Measurements from ENCODE around the gene P2RY2.
"Not testable (repeated sequence)": the region's sequence is repeated elsewhere in the genome, so short reads cannot be mapped to it uniquely, and the experiment has no call there.

Gene P2RY2

DNA sequence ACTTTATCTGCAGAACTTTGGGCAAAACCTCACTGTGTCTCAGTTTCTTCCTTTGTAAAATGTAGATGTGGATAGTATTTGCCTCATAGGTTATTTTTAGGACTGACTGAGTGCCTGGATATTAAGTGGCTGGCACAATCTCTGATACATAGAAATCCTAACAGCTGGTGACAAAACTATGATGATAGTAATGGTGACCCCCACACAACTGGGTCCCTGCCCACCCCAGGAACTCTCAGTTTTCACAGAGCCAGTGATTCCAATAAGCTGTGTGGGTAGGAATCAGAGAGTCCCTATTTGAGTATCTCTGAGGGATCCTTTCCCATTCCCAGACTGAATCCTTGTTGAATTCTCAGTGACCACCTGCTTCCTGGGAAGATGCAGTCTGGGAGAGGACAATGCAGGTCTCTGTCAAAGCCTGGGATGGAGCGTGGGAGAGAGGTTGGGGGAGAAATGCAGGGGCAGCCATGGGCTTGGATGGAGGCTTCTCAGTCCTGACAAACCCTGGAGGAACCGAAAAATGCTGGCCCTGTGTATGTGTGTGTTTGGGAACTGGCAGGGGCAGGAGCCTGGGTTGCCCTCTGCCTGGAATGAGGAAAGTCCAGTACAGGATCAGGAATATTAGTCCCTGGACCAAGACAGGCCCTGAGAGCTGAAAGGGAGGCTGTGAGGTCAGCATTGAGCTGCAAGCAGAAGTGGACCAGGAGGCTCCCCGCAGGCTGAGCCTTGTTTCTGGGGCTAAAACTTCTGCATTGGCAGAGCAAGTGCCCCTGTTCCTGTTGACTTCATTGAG lies 48.0 kb downstream of the P2RY2 start:
- DNase-seq (ENCODE audit: low read depth in 2 of 3, low spot score in 1 of 3), result no peak

DNA sequence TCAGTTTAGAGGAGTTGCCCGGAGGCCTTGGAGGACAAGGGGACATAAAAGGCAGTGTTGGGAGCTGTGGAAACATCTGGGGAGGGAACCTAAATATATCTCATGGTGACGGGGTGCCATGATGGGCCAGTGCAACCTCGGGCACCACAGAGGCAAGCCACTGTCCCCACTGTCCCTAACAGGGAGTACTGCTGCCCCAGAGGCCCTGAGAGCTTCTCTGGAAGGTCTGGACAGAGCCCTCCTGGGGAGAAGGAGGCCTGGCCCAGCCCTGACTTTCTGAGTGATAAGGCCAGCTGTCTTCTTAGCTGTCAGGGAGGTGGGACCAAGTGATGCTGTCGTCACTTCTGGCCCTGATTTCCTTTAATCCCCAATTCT lies 48.6 kb downstream of the P2RY2 start:
- DNase-seq (ENCODE audit: low read depth in 2 of 3, low spot score in 1 of 3), result no peak

GRCh38 chr11:73267122-73267846 lies 49.2 kb downstream of the P2RY2 start:
- DNase-seq (ENCODE audit: low read depth in 2 of 3, low spot score in 1 of 3), result no peak

- no peak for DNase-seq (ENCODE audit: low read depth in 2 of 3, low spot score in 1 of 3)
Observed at GRCh38 chr11:73267906-73268540, 49.9 kb downstream of the P2RY2 start.

DNA sequence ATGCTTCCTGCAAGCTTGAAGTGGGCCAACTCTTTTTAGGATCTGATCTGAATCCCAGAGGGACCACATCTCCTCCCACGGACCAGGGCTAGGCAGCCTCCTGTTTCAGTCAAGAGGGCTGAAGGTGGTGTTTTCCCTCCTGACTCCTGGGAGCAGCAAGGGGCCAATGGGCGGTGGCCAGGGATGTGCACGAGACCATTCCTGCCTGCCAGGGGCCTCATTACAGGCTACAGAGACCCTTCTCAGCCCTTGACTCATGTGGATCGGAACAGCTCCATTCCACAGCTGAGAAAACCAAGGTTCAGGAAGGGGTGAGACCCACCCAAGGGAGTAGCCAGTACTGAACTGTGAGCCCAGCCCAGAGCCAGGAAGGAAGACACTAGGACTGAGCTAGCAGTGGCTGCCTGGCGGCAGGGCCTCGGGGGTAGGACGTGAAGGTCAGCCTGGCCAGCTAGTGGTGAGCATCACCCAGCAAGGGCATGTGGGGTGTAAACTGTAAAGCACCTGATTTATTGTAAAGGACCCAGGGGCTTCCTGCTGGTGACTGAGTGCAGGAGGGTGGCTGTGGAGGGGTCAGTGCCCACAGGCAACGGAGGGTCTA lies 50.7 kb downstream of the P2RY2 start:
- DNase-seq (ENCODE audit: low read depth in 2 of 3, low spot score in 1 of 3), result no peak

DNA sequence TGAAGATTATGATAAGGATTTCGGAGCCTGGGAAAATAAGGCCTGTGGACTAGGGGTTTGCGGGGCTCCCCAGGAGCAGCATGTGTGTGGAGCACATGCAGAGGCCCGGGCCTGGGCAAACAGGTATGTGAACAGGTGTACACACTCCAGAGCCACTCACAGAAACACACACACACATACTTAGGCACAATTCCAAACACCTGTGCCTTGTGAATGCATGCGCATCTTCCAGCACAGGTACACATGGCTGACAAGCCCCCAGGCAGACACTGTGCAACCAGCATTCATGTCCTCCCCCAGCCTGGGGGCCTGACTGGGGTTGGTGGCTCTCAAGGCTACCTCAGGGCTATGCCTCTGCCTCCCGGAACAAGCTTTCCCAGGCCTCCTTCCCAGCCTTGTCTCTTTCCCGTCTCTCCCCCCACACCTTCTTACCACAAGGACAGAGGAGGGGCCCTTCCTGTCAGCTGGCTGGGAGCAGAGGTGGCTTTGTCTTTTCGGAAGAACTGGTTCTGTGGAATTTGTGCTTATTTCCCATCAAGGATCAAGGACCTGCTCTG lies 51.5 kb downstream of the P2RY2 start:
- DNase-seq (ENCODE audit: low read depth in 2 of 3, low spot score in 1 of 3), result no peak

- DNase-seq (ENCODE audit: low read depth in 2 of 3, low spot score in 1 of 3), result no peak
Observed at GRCh38 chr11:73270016-73270854, 52.2 kb downstream of the P2RY2 start.

- no peak for DNase-seq (ENCODE audit: low read depth in 2 of 3, low spot score in 1 of 3)
Observed at GRCh38 chr11:73270855-73271477, 52.9 kb downstream of the P2RY2 start.

- not testable (repeated sequence) for DNase-seq (ENCODE audit: low read depth in 2 of 3, low spot score in 1 of 3)
Observed at GRCh38 chr11:73271478-73271865, 53.4 kb downstream of the P2RY2 start.

DNA sequence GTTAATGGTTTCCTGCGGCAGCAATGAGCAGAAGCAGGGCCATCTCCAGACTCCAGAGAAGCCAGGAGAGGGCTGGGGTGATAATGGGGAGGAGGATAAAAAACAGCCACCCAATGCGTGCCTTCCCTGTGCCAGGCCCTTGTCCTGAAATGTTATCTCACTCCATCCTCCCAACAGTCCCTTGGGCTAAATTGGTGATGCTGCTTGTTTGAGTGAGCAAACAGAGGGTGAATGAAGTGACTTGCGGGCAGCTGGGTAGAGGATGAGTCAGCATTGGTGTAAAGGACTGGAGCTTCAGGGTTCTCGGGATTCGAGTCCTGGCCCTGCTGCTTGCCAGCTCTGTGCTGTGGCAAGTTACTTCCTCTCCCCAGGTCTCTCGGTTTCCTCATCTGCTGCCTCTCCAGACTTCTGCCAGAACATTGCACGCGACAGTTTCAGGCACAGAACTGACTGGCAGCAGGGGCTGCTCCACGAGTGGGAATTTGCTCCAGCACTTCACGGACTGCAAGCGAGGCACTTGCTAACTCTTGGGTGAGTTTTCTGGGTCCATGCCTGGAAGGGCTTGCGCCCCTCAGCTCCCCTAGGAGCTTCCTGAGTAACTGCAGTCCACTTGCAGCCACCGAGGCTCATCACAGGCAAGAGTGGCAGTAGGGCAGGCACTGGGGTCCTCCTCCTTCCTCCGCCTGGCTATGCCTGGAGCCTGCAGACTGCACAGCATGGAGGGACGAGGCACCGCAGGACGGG lies 54.0 kb downstream of the P2RY2 start, which contains the start of gene P2RY6:
Gene P2RY6, plus strand, starts transcription at position 403 of the 744 bp plus-strand sequence. CDS start 24,181 bp downstream, outside the sequence.
- DNase-seq (ENCODE audit: low read depth in 2 of 3, low spot score in 1 of 3), result no peak

DNA sequence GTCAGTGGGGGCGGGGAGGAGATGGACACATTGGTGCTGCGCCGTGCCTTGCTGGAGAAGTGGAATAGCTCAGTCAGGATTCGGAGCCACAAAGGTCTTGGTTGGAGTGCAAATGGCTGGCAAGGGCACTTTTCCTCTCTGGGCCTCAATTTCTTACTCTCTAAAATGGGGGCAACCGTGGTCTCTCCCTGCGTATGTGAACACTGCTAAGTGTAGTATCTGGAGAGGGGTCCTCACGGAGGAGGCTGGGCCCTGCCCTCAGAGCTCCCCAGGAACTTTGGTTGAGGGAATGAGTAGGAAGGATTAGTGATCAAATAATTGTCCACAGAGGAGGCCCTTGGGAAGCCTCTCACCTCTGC lies 54.6 kb downstream of the P2RY2 start:
- no peak for DNase-seq (ENCODE audit: low read depth in 2 of 3, low spot score in 1 of 3)

DNA sequence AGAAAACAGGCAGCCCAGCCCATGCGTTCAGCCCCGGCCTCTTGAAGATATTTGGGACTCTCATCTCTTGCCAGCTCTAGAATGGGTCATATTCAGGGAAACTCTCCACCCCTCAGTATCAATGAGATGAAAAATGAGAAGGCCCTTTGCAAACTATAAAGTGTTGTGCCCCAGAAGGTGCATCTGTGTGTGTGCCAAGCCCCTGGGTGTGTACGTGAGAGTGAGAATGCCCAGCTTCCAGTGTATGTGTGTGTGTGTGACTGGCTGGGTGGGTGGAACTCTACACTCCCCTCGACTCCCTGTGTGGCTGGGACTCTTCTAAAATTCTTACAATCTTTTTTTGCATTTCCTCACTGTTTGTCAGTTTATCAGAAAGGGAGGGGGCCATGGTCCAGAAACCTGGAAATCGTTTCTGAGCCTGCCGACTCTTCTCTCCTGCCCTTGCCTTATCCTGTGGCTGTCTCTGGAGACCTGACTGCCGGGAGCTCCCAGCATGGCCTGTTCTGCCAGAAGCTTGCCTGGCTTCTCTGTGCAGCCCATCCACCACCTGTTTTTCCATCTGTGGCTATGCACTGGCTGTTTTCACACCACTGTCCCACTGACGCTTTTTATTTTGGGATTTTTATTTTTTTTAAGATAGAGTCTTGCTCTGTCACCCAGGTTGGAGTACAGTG lies 55.3 kb downstream of the P2RY2 start:
- DNase-seq (ENCODE audit: low read depth in 2 of 3, low spot score in 1 of 3), result no peak

DNA sequence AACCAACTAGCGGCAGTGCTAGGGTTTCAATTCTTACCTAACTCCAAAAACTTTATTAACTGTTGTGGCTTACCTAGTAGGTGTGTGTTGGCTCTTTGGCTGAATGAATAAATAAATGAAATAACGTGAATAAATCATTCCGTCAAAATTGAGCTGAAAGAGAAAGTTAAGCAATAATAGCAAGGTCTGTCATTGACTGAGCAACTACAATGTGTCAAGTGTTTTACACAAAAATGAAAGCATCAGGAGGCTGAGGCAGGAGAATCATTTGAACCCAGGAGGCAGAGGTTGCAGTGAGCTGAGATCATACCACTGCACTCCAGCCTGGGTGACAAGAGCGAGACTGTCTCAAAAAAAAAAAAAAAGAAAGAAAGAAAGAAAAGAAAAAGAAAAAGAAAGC lies 56.1 kb downstream of the P2RY2 start:
- DNase-seq (ENCODE audit: low read depth in 2 of 3, low spot score in 1 of 3), result not testable (repeated sequence)

GRCh38 chr11:73274722-73275380 lies 56.8 kb downstream of the P2RY2 start:
- DNase-seq (ENCODE audit: low read depth in 2 of 3, low spot score in 1 of 3), result no peak

DNA sequence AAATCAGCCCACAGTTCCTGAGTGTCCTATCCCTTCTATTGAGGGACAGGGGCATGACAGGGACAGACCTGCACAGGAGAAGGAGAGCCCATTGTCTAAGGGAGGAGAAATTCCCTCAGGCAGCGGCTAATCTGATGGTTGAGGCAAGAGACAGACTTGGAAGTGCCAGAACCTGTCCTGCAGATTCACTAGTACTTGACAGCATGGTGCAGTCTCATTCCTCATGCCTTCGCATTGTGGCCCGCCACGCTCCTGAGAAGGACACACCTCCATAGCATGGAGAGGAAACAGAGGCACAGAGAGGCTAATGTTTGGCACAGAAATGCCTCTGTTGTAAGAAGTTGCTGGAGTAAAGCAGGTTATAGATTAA lies 57.3 kb downstream of the P2RY2 start:
- DNase-seq (ENCODE audit: low read depth in 2 of 3, low spot score in 1 of 3), result no peak

GRCh38 chr11:73277467-73277866 lies 59.4 kb downstream of the P2RY2 start:
- DNase-seq (ENCODE audit: low read depth in 2 of 3, low spot score in 1 of 3), result no peak

DNA sequence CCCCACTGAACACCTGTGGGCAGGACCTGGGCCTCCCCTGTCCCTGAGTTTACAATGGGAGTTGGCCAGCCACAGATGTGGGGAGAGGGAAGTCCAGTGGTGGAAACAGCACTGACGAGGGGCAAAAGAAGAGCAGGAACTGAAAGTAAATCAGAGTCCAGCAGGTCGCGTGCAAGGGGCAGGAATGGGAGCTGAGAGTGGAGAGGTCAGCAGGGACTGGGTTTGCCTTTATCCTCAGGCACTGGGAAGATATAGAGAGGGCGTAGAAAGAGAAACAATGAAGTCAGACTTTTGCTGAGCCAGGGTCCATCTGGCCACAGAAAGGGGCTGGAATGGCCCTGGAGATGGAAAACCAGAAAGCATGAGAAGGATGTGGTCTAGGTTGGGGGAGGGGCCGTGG lies 62.5 kb downstream of the P2RY2 start:
- no peak for DNase-seq (ENCODE audit: low read depth in 2 of 3, low spot score in 1 of 3)

- DNase-seq (ENCODE audit: low read depth in 2 of 3, low spot score in 1 of 3), result no peak
Observed at GRCh38 chr11:73281201-73281741, 63.2 kb downstream of the P2RY2 start.

Data from stimulated activated CD4-positive, alpha-beta T cell treated with anti-CD3 and anti-CD28 coated beads, Interleukin-12 subunit alpha, Interleukin-12 subunit beta, amount 100 ng/mL, for 48 hours (primary cell).